ENCODE data around the gene MTPN. TPM values are rescaled to one million over a fixed set of nuclear protein-coding genes. Genes with fewer than 3 reads are reported as not detected.

Gene MTPN
- total RNA-seq, 4 donors from 2014 or later = 39.4 to 74.3 (median 62.9) TPM

DNA sequence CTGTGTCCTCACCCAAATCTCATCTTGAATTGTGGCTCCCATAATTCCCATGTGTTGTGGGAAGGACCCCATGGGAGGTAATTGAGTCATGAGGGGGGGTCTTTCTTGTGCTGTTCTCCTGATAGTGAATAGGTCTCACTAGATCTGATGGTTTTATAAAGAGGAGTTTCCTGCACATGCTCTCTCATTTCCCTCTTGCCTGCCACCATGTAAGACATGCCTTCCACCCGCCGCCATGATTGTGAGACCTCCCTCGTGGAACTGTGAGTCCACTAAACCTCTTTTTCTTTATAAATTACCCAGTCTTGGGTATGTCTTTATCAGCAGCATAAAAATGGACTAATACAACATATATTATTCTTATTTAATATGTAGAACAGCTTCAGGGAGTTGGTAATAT is 29.0 kb upstream of the MTPN start:
- Histone ChIP-seq H3K9me3 (no peaks in the 10 kb centered on the region), H3K4me3 (no peak overlapping the region), H3K4me1 (no peaks in the 10 kb centered on the region), H3K27me3 (no peaks in the 10 kb centered on the region), H3K27ac (no peak overlapping the region), H3K36me3 (no peaks in the 10 kb centered on the region)
- TF ChIP-seq, protein P1, sequence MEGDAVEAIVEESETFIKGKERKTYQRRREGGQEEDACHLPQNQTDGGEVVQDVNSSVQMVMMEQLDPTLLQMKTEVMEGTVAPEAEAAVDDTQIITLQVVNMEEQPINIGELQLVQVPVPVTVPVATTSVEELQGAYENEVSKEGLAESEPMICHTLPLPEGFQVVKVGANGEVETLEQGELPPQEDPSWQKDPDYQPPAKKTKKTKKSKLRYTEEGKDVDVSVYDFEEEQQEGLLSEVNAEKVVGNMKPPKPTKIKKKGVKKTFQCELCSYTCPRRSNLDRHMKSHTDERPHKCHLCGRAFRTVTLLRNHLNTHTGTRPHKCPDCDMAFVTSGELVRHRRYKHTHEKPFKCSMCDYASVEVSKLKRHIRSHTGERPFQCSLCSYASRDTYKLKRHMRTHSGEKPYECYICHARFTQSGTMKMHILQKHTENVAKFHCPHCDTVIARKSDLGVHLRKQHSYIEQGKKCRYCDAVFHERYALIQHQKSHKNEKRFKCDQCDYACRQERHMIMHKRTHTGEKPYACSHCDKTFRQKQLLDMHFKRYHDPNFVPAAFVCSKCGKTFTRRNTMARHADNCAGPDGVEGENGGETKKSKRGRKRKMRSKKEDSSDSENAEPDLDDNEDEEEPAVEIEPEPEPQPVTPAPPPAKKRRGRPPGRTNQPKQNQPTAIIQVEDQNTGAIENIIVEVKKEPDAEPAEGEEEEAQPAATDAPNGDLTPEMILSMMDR (IDR thresholded peaks at IDR 0.05) = no peak
- no peak for TF ChIP-seq POLR2A (IDR thresholded peaks at IDR 0.05)
- DNase-seq = no peak

DNA sequence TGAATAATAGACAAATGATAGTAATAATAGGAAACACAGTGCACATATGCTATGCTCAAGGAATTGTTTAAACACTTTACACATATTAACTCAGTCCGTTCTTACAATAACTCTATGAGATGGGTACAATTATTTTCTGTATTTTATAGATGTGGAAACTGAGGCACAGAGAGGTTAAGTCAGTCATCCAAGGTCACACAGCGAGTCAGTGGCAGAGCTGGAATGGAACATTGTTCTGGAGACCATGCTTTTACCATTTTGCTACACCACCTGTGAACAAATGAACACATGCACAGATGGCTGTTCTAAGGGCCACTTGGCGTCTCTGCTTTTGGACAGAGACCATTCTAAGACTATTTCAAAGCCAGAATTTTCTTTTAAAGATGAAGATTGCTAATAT is 26.9 kb upstream of the MTPN start:
- H3K9me3 ChIP-seq = no peaks in the 10 kb centered on the region
- no peak overlapping the region for H3K4me3 ChIP-seq
- no peaks in the 10 kb centered on the region for H3K36me3 ChIP-seq
- no peaks in the 10 kb centered on the region for H3K27me3 ChIP-seq
- H3K4me1 ChIP-seq = no peaks in the 10 kb centered on the region
- no peak overlapping the region for H3K27ac ChIP-seq
- TF ChIP-seq POLR2A (IDR thresholded peaks at IDR 0.05) = no peak
- TF ChIP-seq, protein P1 (IDR thresholded peaks at IDR 0.05) = no peak
- no peak for DNase-seq

DNA sequence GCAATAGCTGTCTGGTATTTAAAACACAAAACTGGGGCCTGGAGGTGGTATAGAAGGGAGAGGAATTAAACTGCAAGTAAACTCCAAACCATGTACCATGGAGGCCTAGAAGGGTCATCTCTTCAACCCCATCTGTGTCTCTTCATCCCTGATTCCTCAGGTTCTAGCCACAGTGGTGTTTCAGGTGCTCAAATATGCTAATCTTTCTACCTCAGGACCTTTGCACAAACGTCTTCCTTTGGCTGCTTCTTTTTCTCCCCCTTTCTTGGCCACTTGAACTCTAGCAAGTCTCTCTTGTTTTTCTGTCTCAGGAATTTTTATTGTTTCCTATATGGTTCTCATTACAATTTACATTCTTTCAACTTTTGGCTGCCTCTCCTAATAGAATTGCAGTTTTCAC is 25.6 kb upstream of the MTPN start:
- no peaks in the 10 kb centered on the region for H3K36me3 ChIP-seq
- no peaks in the 10 kb centered on the region for H3K27me3 ChIP-seq
- H3K9me3 ChIP-seq = no peaks in the 10 kb centered on the region
- no peak overlapping the region for H3K4me3 ChIP-seq
- TF ChIP-seq, protein P1 (IDR thresholded peaks at IDR 0.05) = no peak
- no peak for TF ChIP-seq POLR2A (IDR thresholded peaks at IDR 0.05)
- H3K4me1 ChIP-seq = no peaks in the 10 kb centered on the region
- DNase-seq = no peak
- H3K27ac ChIP-seq = no peak overlapping the region

DNA sequence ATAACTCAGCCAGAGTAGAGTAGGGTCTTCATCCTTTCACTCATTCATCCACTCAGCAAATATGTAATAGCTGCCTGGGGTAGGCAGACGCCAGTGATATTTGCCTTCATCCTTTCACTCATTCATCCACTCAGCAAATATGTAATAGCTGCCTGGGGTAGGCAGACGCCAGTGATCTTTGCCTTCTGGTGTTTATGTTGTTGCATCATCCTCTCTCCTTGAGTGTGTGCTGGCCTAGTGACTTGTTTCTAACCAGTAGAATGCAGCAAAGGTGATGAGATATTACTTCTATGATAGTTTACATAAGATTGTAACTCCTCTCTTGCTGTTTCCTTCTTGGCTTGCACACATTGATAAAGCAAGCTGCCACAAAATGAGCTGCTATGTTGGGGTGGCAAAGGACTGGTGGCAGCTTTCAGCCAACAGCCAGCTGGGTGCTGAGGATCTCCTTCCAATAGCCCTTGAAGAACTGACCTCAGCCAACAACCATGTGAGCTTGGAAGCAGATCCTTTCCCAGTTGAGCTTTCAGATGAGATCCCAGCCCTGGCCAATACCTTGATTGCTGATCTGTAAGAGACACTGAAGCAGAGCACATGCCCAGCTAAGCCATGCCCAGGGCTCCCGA is 23.2 kb upstream of the MTPN start:
- H3K9me3 ChIP-seq = no peaks in the 10 kb centered on the region
- H3K36me3 ChIP-seq = no peaks in the 10 kb centered on the region
- TF ChIP-seq POLR2A (IDR thresholded peaks at IDR 0.05) = no peak
- TF ChIP-seq, protein P1 (IDR thresholded peaks at IDR 0.05) = no peak
- no peak overlapping the region for H3K4me3 ChIP-seq
- DNase-seq = no peak
- no peak overlapping the region for H3K27ac ChIP-seq
- no peaks in the 10 kb centered on the region for H3K27me3 ChIP-seq
- H3K4me1 ChIP-seq = no peaks in the 10 kb centered on the region

DNA sequence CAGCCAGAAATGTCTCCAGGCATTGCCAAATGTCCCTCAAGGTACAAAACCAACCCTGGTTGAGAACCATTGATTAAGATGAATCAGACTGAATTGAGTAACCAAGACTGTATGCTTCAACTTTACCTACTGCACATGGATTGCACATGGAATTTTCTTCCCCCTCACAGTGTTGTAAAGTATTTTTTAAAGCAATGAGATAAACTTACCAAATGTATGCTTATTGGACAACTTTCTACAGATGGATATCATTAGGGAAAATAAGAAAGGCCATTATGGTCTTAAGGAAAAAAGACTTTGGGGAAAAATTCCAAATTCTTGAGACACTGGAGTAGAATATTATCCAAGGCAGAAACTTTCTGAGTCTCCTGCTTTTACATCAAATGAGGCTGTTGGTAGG is 20.9 kb upstream of the MTPN start:
- TF ChIP-seq, protein P1 (IDR thresholded peaks at IDR 0.05) = no peak
- TF ChIP-seq POLR2A (IDR thresholded peaks at IDR 0.05) = no peak
- Histone ChIP-seq H3K27ac (no peak overlapping the region), H3K4me3 (no peak overlapping the region), H3K27me3 (no peaks in the 10 kb centered on the region), H3K36me3 (no peaks in the 10 kb centered on the region), H3K4me1 (no peaks in the 10 kb centered on the region), H3K9me3 (no peaks in the 10 kb centered on the region)
- no peak for DNase-seq

DNA sequence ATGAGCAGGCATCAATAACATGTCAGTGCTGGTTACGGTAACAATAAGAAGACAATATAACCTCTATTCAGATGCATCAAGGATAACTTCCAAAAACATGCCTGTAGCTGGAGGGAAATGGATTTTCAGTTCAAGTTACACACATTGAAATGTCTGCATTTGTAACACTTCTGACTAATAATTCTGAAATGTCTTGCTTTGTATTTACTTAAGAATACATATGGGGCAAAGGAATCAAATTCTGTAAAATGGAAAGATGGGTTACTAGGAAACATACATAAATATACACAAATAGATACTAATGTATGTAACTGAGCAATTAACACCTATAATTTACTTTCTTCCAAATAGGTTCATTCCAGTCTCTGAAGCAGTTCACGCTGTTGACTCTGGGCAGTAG is 18.6 kb upstream of the MTPN start:
- no peaks in the 10 kb centered on the region for H3K36me3 ChIP-seq
- H3K27me3 ChIP-seq = no peaks in the 10 kb centered on the region
- no peak for DNase-seq
- H3K4me3 ChIP-seq = no peak overlapping the region
- H3K27ac ChIP-seq = no peak overlapping the region
- H3K9me3 ChIP-seq = no peaks in the 10 kb centered on the region
- H3K4me1 ChIP-seq = no peaks in the 10 kb centered on the region
- no peak for TF ChIP-seq POLR2A (IDR thresholded peaks at IDR 0.05)
- TF ChIP-seq, protein P1 (IDR thresholded peaks at IDR 0.05) = no peak

Data from Peyer's patch (tissue), 4 donors.